ENCODE data around the gene EXOC4. TPM values are rescaled to one million over a fixed set of nuclear protein-coding genes. Genes with fewer than 3 reads are reported as not detected.

EXOC4 gene
- total and polyA plus RNA-seq, 2 donors (not counting 1 experiment from before 2014, with no cell fraction given), result 79.6 to 158 TPM

DNA sequence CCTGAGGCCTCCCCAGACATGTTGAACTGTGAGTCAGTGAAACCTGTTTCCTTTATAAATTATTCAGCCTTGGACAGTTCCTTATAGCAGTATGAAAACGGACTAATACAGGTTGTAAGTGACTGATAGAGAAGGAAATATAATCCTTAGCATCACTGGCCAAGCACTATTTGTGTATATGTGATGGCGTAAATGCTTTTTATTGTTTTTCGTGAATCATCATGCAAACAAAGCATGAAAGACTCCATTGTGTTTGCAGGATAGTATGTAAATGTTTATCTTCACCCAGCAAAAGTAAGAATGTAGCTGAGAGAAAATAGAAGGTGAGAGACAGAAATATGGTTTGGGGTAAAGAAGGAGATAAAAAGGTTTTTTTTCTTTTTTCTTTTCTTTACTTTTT, 781.8 kb downstream of the EXOC4 start:
- Histone ChIP-seq H3K4me2 (ENCODE audit: extremely low read depth, insufficient read depth, low read length) (no peak overlapping the region), H3K9ac (ENCODE audit: insufficient read depth, low read length) (no peak overlapping the region), H3K27ac (ENCODE audit: insufficient read depth, low read length) (no peak overlapping the region), H3K36me3 (ENCODE audit: control insufficient read depth, insufficient read depth, low read length) (no peaks in the 10 kb centered on the region), H3K4me1 (ENCODE audit: control insufficient read depth, extremely low read depth, insufficient read depth, low read length) (no peaks in the 10 kb centered on the region), H2AFZ (ENCODE audit: low read length) (no peak overlapping the region), H3K9me3 (ENCODE audit: control insufficient read depth, insufficient read depth, low read depth, low read length) (no peaks in the 10 kb centered on the region), H3K79me2 (ENCODE audit: control insufficient read depth, insufficient read depth, low read length) (no peaks in the 10 kb centered on the region), H3K4me3 (replicated peaks in 1 of 4; ENCODE audit: control extremely low read depth in 1 of 4, insufficient read depth in 1 of 4, low read depth in 3 of 4, low read length in 4 of 4) (no peak overlapping the region), H3K27me3 (ENCODE audit: control insufficient read depth, insufficient read depth, low read length) (no peaks in the 10 kb centered on the region), H4K20me1 (ENCODE audit: control insufficient read depth, extremely low read depth, insufficient read depth, low read length) (no peaks in the 10 kb centered on the region)
- no peak for TF ChIP-seq EZH2 (IDR thresholded peaks at IDR 0.05; ENCODE audit: low read length, missing control alignments)
- no peak for DNase-seq (ENCODE audit: low read depth in 2 of 2)

DNA sequence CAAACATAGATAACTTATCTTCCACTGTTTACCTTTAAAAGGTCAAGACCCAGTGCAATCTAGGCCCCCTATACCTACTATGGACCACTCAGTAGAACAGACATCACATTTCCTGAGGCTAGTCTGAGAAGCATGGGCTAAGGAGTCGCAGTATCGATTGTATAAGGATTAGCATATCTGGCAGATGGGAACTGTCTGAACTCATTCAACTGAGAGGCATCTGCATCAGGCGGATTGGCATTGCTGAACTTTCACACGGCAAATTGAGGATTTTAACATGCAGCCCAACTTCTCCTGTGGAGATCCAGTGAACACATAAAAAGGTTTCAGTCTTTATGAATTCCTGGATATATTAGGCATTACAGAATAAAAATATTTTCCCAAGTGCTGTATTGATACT, 785.1 kb downstream of the EXOC4 start:
- H3K4me2 ChIP-seq (ENCODE audit: extremely low read depth, insufficient read depth, low read length), result no peak overlapping the region
- H3K9me3 ChIP-seq (ENCODE audit: control insufficient read depth, insufficient read depth, low read depth, low read length), result no peaks in the 10 kb centered on the region
- TF ChIP-seq CTCF (conservative IDR thresholded peaks at IDR 0.05 in 1 of 2, IDR thresholded peaks at IDR 0.05 in 1 of 2; ENCODE audit: low read depth in 1 of 2, low read length in 2 of 2) (no peak), EZH2 (IDR thresholded peaks at IDR 0.05; ENCODE audit: low read length, missing control alignments) (no peak)
- no peaks in the 10 kb centered on the region for H3K36me3 ChIP-seq (ENCODE audit: control insufficient read depth, insufficient read depth, low read length)
- H3K9ac ChIP-seq (ENCODE audit: insufficient read depth, low read length), result no peak overlapping the region
- H3K4me3 ChIP-seq (replicated peaks in 1 of 4; ENCODE audit: control extremely low read depth in 1 of 4, insufficient read depth in 1 of 4, low read depth in 3 of 4, low read length in 4 of 4), result no peak overlapping the region
- no peaks in the 10 kb centered on the region for H3K79me2 ChIP-seq (ENCODE audit: control insufficient read depth, insufficient read depth, low read length)
- no peak overlapping the region for H3K27ac ChIP-seq (ENCODE audit: insufficient read depth, low read length)
- no peak for DNase-seq (ENCODE audit: low read depth in 2 of 2)
- no peaks in the 10 kb centered on the region for H3K4me1 ChIP-seq (ENCODE audit: control insufficient read depth, extremely low read depth, insufficient read depth, low read length)
- no peaks in the 10 kb centered on the region for H4K20me1 ChIP-seq (ENCODE audit: control insufficient read depth, extremely low read depth, insufficient read depth, low read length)
- H3K27me3 ChIP-seq (ENCODE audit: control insufficient read depth, insufficient read depth, low read length), result no peaks in the 10 kb centered on the region
- H2AFZ ChIP-seq (ENCODE audit: low read length), result no peak overlapping the region

- Histone ChIP-seq H3K4me1 (ENCODE audit: control insufficient read depth, extremely low read depth, insufficient read depth, low read length) (no peaks in the 10 kb centered on the region), H2AFZ (ENCODE audit: low read length) (no peak overlapping the region), H4K20me1 (ENCODE audit: control insufficient read depth, extremely low read depth, insufficient read depth, low read length) (no peaks in the 10 kb centered on the region), H3K9ac (ENCODE audit: insufficient read depth, low read length) (no peak overlapping the region), H3K4me2 (ENCODE audit: extremely low read depth, insufficient read depth, low read length) (no peak overlapping the region), H3K27ac (ENCODE audit: insufficient read depth, low read length) (no peak overlapping the region), H3K4me3 (replicated peaks in 1 of 4; ENCODE audit: control extremely low read depth in 1 of 4, insufficient read depth in 1 of 4, low read depth in 3 of 4, low read length in 4 of 4) (no peak overlapping the region), H3K36me3 (ENCODE audit: control insufficient read depth, insufficient read depth, low read length) (no peaks in the 10 kb centered on the region), H3K79me2 (ENCODE audit: control insufficient read depth, insufficient read depth, low read length) (no peaks in the 10 kb centered on the region), H3K9me3 (ENCODE audit: control insufficient read depth, insufficient read depth, low read depth, low read length) (no peaks in the 10 kb centered on the region), H3K27me3 (ENCODE audit: control insufficient read depth, insufficient read depth, low read length) (no peaks in the 10 kb centered on the region)
- DNase-seq (ENCODE audit: low read depth in 2 of 2), result no peak
- TF ChIP-seq EZH2 (IDR thresholded peaks at IDR 0.05; ENCODE audit: low read length, missing control alignments), result no peak
- no peak for TF ChIP-seq CTCF (conservative IDR thresholded peaks at IDR 0.05 in 1 of 2, IDR thresholded peaks at IDR 0.05 in 1 of 2; ENCODE audit: low read depth in 1 of 2, low read length in 2 of 2)
Observed at GRCh38 chr7:134040988-134041387, 788.1 kb downstream of the EXOC4 start.

Measured in fibroblast of lung (primary cell).